HTERT RPE-1 (cell line): ENCODE data around the gene HMGCL.
"Not testable (repeated sequence)": the region's sequence is repeated elsewhere in the genome, so short reads cannot be mapped to it uniquely, and the experiment has no call there.

Experiments used
- in situ Hi-C: fragments of 300-500 bp; cut with MboI; formaldehyde crosslinking; loops from 4 replicates; pipeline ENCODE4 v1.14.3; 2020; ENCODE audit warnings: low sequenced_read_pairs

HMGCL gene

GRCh38 chr1:23827717-23828116 is 2.5 kb upstream of the HMGCL start:
- in situ Hi-C loops = no loop called here

- in situ Hi-C loops = not testable (repeated sequence)
Observed at GRCh38 chr1:23826590-23826989, 1.4 kb upstream of the HMGCL start.

- in situ Hi-C loops = no loop called here
Observed at GRCh38 chr1:23825762-23826522, 713 bp upstream of the HMGCL start.

GRCh38 chr1:23824711-23825075 is 536 bp downstream of the HMGCL start:
- in situ Hi-C loops = no loop called here

- in situ Hi-C loops = no loop called here
Observed at GRCh38 chr1:23823767-23824166, 1.5 kb downstream of the HMGCL start.

GRCh38 chr1:23817633-23818032 is 7.6 kb downstream of the HMGCL start:
- in situ Hi-C loops = no loop called here

- in situ Hi-C loops = no loop called here
Observed at GRCh38 chr1:23816906-23817305, 8.3 kb downstream of the HMGCL start.

- in situ Hi-C loops = no loop called here
Observed at GRCh38 chr1:23816361-23816760, 8.9 kb downstream of the HMGCL start.

GRCh38 chr1:23814016-23814415 is 11.2 kb downstream of the HMGCL start:
- in situ Hi-C loops = no loop called here

- in situ Hi-C loops = no loop called here
Observed at GRCh38 chr1:23810818-23811540, 14.2 kb downstream of the HMGCL start.

GRCh38 chr1:23809751-23810171 is 15.5 kb downstream of the HMGCL start:
- in situ Hi-C loops = no loop called here

GRCh38 chr1:23807453-23807852 is 17.8 kb downstream of the HMGCL start:
- in situ Hi-C loops = no loop called here

- in situ Hi-C loops = no loop called here
Observed at GRCh38 chr1:23806280-23806679, 18.9 kb downstream of the HMGCL start.

GRCh38 chr1:23805025-23805424 is 20.2 kb downstream of the HMGCL start:
- in situ Hi-C loops = no loop called here

- in situ Hi-C loops = no loop called here
Observed at GRCh38 chr1:23804183-23804835, 20.9 kb downstream of the HMGCL start.

- in situ Hi-C loops = no loop called here
Observed at GRCh38 chr1:23803674-23804073, 21.6 kb downstream of the HMGCL start.

GRCh38 chr1:23802809-23803342 is 22.4 kb downstream of the HMGCL start:
- in situ Hi-C loops = not testable (repeated sequence)

- in situ Hi-C loops = no loop called here
Observed at GRCh38 chr1:23801876-23802275, 23.4 kb downstream of the HMGCL start.

GRCh38 chr1:23801338-23801748 is 23.9 kb downstream of the HMGCL start:
- in situ Hi-C loops = no loop called here

- in situ Hi-C loops = no loop called here
Observed at GRCh38 chr1:23800400-23801337, 24.6 kb downstream of the HMGCL start, which contains the start of gene GALE. Gene GALE, minus strand, starts transcription at chr1:23800754. Its CDS starts 1,747 bp downstream, at chr1:23799007.
